Forelimb muscle (tissue), 1 donor: ENCODE data around the gene PPL. TPM values are rescaled to one million over a fixed set of nuclear protein-coding genes. Genes with fewer than 3 reads are reported as not detected.
"Not testable (repeated sequence)": the region's sequence is repeated elsewhere in the genome, so short reads cannot be mapped to it uniquely, and the experiment has no call there.

Experiments
- DNase-seq: peaks from one replicate; pipeline ENCODE4 v3.0.0-alpha.2; 2013; ENCODE audit warnings: low read depth
- polyA plus RNA-seq: library from polyadenylated mRNA; unstranded; fragments of 120-200 nt; gene quantifications from one replicate; pipeline ENCODE4 v1.2.1, GENCODE V29; 2013; ENCODE audit not compliant: insufficient read length

The PPL gene
- polyA plus RNA-seq, 1 donor: 1.1 TPM

GRCh38 chr16:4908854-4909401, 28.0 kb downstream of the PPL start:
- DNase-seq: no peak

- no peak for DNase-seq
Measured at GRCh38 chr16:4904942-4905615, 31.9 kb downstream of the PPL start.

GRCh38 chr16:4904108-4904941, 32.6 kb downstream of the PPL start:
- no peak for DNase-seq

GRCh38 chr16:4902038-4902437, 34.9 kb downstream of the PPL start:
- DNase-seq: no peak

GRCh38 chr16:4900750-4901149, 36.2 kb downstream of the PPL start:
- no peak for DNase-seq

- no peak for DNase-seq
Measured at GRCh38 chr16:4900036-4900435, 36.9 kb downstream of the PPL start.

- no peak for DNase-seq
Measured at GRCh38 chr16:4899474-4899846, 37.5 kb downstream of the PPL start.

GRCh38 chr16:4898811-4899473, 38.0 kb downstream of the PPL start:
- no peak for DNase-seq

- DNase-seq: no peak
Measured at GRCh38 chr16:4897328-4897727, 39.6 kb downstream of the PPL start.

GRCh38 chr16:4896761-4897160, 40.2 kb downstream of the PPL start:
- DNase-seq: not testable (repeated sequence)

GRCh38 chr16:4895366-4895765, 41.6 kb downstream of the PPL start:
- DNase-seq: no peak

- DNase-seq: no peak
Measured at GRCh38 chr16:4894276-4895150, 42.4 kb downstream of the PPL start.

- DNase-seq: no peak
Measured at GRCh38 chr16:4893103-4893862, 43.7 kb downstream of the PPL start.

- no peak for DNase-seq
Measured at GRCh38 chr16:4892361-4893102, 44.4 kb downstream of the PPL start.

GRCh38 chr16:4891886-4892216, 45.1 kb downstream of the PPL start:
- DNase-seq: no peak

- no peak for DNase-seq
Measured at GRCh38 chr16:4891097-4891885, 45.7 kb downstream of the PPL start.

- no peak for DNase-seq
Measured at GRCh38 chr16:4890686-4891085, 46.3 kb downstream of the PPL start.

- no peak for DNase-seq
Measured at GRCh38 chr16:4890026-4890425, 46.9 kb downstream of the PPL start.

GRCh38 chr16:4888428-4889135, 48.4 kb downstream of the PPL start:
- no peak for DNase-seq
